PC-3 (cell line): ENCODE data around the gene DLGAP3. TPM values are rescaled to one million over a fixed set of nuclear protein-coding genes. Genes with fewer than 3 reads are reported as not detected.

Source experiments
- ATAC-seq: fragments of 200-7000 bp; cut with Tn5 transposase; 2 replicates; pipeline ENCODE4 v1.9.1; 2020; ENCODE audit warnings: mild to moderate bottlenecking, moderate library complexity
- BruUV-seq: library from RNA; stranded (reverse); fragments of 400-500 nt; replicated peaks from 2 replicates; lab custom pipeline; 2021; lab: Mats Ljungman, UMichigan
- CTCF ChIA-PET: fragments of 300-600 bp; sonication (Branson Sonifier 250); formaldehyde crosslinking; loops from one replicate; lab custom pipeline; 2022; ENCODE audit warnings: antibody characterized with exemption; lab: Charles Lee
- POLR2A ChIA-PET: fragments of 300-600 bp; sonication (Branson Sonifier 250); formaldehyde crosslinking; loops from one replicate; lab custom pipeline; 2022; ENCODE audit warnings: antibody characterized with exemption; ENCODE audit not compliant: unreplicated experiment; lab: Charles Lee
- DNase-seq: peaks from one replicate; pipeline ENCODE4 v3.0.0-alpha.2; 2015
- H2AFZ ChIP-seq: fragments of 300-600 bp; sonication (generic); 2 replicates; pipeline ENCODE4 v1.6.0; 2016; ENCODE audit warnings: antibody characterized with exemption, low read length
- H3F3A ChIP-seq: fragments of 300-600 bp; sonication (generic); one replicate; pipeline ENCODE4 v1.6.0; 2017; ENCODE audit warnings: antibody characterized with exemption, low read length, control low read depth, mild to moderate bottlenecking; ENCODE audit not compliant: unreplicated experiment
- H3K27ac ChIP-seq: fragments of 300-600 bp; sonication (generic); 2 replicates; pipeline ENCODE4 v1.5.1; 2016; ENCODE audit warnings: mild to moderate bottlenecking, low read length
- H3K27me3 ChIP-seq: fragments of 300-600 bp; sonication (generic); 2 replicates; pipeline ENCODE4 v1.6.1; 2016; ENCODE audit warnings: low read length, mixed read lengths
- H3K36me3 ChIP-seq: fragments of 300-600 bp; sonication (generic); 2 replicates; pipeline ENCODE4 v1.6.1; 2016; ENCODE audit warnings: low read depth, mixed run types, low read length, mixed read lengths
- H3K4me1 ChIP-seq: fragments of 300-600 bp; sonication (generic); 2 replicates; pipeline ENCODE4 v1.5.1; 2016; ENCODE audit warnings: low read length; ENCODE audit not compliant: insufficient read depth
- H3K4me2 ChIP-seq: fragments of 300-600 bp; sonication (generic); 2 replicates; pipeline ENCODE4 v1.6.0; 2016; ENCODE audit warnings: low read length
- H3K4me3 ChIP-seq: fragments of 300-600 bp; sonication (generic); 2 replicates; pipeline ENCODE4 v1.5.1; 2016; ENCODE audit warnings: mild to moderate bottlenecking, low read length, mixed read lengths
- H3K79me2 ChIP-seq: fragments of 300-600 bp; sonication (generic); 2 replicates; pipeline ENCODE4 v1.6.1; 2017; ENCODE audit warnings: low read length, mixed read lengths
- H3K9ac ChIP-seq: fragments of 300-600 bp; sonication (generic); 2 replicates; pipeline ENCODE4 v1.6.0; 2016; ENCODE audit warnings: mild to moderate bottlenecking, low read length
- H3K9me2 ChIP-seq: fragments of 300-600 bp; sonication (generic); replicated peaks from 2 replicates; pipeline ENCODE4 v1.6.1; 2016; ENCODE audit warnings: mixed run types, low read length, mixed read lengths
- H3K9me3 ChIP-seq: fragments of 300-600 bp; sonication (generic); 2 replicates; pipeline ENCODE4 v1.6.1; 2016; ENCODE audit warnings: low read length, mixed read lengths
- H4K20me1 ChIP-seq: fragments of 300-600 bp; sonication (generic); 2 replicates; pipeline ENCODE4 v1.6.1; 2016; ENCODE audit warnings: low read length, mixed read lengths
- EZH2 ChIP-seq: fragments of 300-600 bp; sonication (generic); IDR thresholded peaks from one replicate; pipeline ENCODE4 v1.6.1; 2017; ENCODE audit warnings: antibody characterized with exemption, mild to moderate bottlenecking, low read length; ENCODE audit not compliant: unreplicated experiment
- EZH2phosphoT487 ChIP-seq: fragments of 300-600 bp; sonication (generic); IDR thresholded peaks from 2 replicates; pipeline ENCODE4 v1.6.1; 2018; ENCODE audit warnings: mild to moderate bottlenecking, antibody characterized with exemption, low read length, borderline replicate concordance
- intact Hi-C: fragments of 100-400 bp; cut with micrococcal nuclease; formaldehyde crosslinking; loops from 2 replicates; pipeline ENCODE4 v1.9.0; 2023
- total RNA-seq: library from RNA; depleted of rRNA; stranded (reverse); fragments of >200 nt; gene quantifications from 2 replicates; pipeline ENCODE4 v1.2.3, GENCODE V29; 2014
- TF ChIP-seq, protein P1 (sequence below): fragments of 300-600 bp; sonication (generic); conservative IDR thresholded peaks from 2 replicates; pipeline ENCODE4 v1.5.1; 2017; ENCODE audit warnings: antibody characterized with exemption, low read depth, mild to moderate bottlenecking, low read length

The DLGAP3 gene
- total RNA-seq, 1 experiment from 2014 or later: not detected

DNA sequence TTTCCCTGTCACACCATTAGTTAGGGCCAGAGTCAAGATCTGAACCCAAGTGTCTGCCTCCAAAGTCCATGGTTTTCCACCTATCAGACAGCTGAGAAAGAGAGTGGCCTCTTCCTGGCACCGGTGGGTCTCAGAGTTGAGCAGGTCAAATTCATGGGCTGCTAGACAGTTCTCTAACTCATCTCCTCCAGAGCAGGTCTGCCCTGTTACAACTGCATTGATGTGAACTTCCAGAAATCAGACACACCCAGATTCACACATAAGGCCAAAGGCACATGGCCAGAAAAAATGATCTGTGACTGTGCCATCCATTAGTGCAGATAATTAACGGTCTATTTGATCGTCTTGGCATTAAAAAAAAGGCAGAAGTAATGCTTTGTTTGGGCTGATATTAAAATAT is 87.4 kb downstream of the DLGAP3 start:
- CTCF ChIA-PET: no interaction called here
- no peak overlapping the region for H3K9ac ChIP-seq
- H3K4me1 ChIP-seq: peaks cover 12% of the 10 kb centered on the region; the same call in 1 of the 2 replicates
- H3K9me2 ChIP-seq: no peaks in the 10 kb centered on the region
- no peaks in the 10 kb centered on the region for H3F3A ChIP-seq
- no peaks in the 10 kb centered on the region for H3K9me3 ChIP-seq
- H3K4me3 ChIP-seq: no peak overlapping the region
- TF ChIP-seq EZH2phosphoT487 (no peak), EZH2 (no peak)
- TF ChIP-seq, protein P1, sequence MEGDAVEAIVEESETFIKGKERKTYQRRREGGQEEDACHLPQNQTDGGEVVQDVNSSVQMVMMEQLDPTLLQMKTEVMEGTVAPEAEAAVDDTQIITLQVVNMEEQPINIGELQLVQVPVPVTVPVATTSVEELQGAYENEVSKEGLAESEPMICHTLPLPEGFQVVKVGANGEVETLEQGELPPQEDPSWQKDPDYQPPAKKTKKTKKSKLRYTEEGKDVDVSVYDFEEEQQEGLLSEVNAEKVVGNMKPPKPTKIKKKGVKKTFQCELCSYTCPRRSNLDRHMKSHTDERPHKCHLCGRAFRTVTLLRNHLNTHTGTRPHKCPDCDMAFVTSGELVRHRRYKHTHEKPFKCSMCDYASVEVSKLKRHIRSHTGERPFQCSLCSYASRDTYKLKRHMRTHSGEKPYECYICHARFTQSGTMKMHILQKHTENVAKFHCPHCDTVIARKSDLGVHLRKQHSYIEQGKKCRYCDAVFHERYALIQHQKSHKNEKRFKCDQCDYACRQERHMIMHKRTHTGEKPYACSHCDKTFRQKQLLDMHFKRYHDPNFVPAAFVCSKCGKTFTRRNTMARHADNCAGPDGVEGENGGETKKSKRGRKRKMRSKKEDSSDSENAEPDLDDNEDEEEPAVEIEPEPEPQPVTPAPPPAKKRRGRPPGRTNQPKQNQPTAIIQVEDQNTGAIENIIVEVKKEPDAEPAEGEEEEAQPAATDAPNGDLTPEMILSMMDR: no peak
- intact Hi-C loops: no loop called here
- no peaks in the 10 kb centered on the region for H4K20me1 ChIP-seq
- ATAC-seq (no peak), DNase-seq (no peak)
- POLR2A ChIA-PET: no interaction called here
- no peak overlapping the region for H3K4me2 ChIP-seq
- H3K27me3 ChIP-seq: no peaks in the 10 kb centered on the region
- no TSS peak for BruUV-seq
- no peak overlapping the region for H3K27ac ChIP-seq
- no peak overlapping the region for H2AFZ ChIP-seq
- no peaks in the 10 kb centered on the region for H3K36me3 ChIP-seq
- no peaks in the 10 kb centered on the region for H3K79me2 ChIP-seq

DNA sequence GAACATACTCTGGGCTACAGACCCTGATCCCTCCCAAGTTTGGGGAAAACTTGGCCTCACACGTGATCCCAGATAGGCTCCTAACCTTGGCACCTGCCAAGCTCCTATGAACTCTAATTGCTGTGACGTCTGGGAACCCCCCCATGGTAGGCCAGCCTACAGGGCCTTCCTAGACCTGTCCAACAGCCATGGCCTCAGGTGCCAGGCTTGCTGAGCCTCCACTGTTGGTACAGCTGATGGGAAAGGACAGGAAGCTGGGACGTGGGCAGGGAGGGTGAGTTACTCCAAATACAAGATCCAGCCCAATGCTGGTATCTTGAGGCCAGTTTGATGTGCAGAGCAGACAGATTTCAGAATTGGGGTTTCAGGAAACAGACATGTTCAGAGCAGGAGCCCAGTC is 89.0 kb downstream of the DLGAP3 start:
- ATAC-seq (no peak), DNase-seq (no peak)
- no peak overlapping the region for H2AFZ ChIP-seq
- no peaks in the 10 kb centered on the region for H3F3A ChIP-seq
- no peaks in the 10 kb centered on the region for H3K79me2 ChIP-seq
- intact Hi-C loops: no loop called here
- no peaks in the 10 kb centered on the region for H4K20me1 ChIP-seq
- no peak overlapping the region for H3K4me2 ChIP-seq
- H3K27me3 ChIP-seq: no peaks in the 10 kb centered on the region
- no TSS peak for BruUV-seq
- no peak overlapping the region for H3K9ac ChIP-seq
- POLR2A ChIA-PET: no interaction called here
- H3K36me3 ChIP-seq: no peaks in the 10 kb centered on the region
- no peaks in the 10 kb centered on the region for H3K9me3 ChIP-seq
- no peak overlapping the region for H3K27ac ChIP-seq
- CTCF ChIA-PET: no interaction called here
- no peaks in the 10 kb centered on the region for H3K9me2 ChIP-seq
- TF ChIP-seq EZH2phosphoT487: no peak
- TF ChIP-seq, protein P1: no peak
- TF ChIP-seq EZH2: no peak
- peaks cover 12% of the 10 kb centered on the region; the same call in 1 of the 2 replicates for H3K4me1 ChIP-seq
- no peak overlapping the region for H3K4me3 ChIP-seq

DNA sequence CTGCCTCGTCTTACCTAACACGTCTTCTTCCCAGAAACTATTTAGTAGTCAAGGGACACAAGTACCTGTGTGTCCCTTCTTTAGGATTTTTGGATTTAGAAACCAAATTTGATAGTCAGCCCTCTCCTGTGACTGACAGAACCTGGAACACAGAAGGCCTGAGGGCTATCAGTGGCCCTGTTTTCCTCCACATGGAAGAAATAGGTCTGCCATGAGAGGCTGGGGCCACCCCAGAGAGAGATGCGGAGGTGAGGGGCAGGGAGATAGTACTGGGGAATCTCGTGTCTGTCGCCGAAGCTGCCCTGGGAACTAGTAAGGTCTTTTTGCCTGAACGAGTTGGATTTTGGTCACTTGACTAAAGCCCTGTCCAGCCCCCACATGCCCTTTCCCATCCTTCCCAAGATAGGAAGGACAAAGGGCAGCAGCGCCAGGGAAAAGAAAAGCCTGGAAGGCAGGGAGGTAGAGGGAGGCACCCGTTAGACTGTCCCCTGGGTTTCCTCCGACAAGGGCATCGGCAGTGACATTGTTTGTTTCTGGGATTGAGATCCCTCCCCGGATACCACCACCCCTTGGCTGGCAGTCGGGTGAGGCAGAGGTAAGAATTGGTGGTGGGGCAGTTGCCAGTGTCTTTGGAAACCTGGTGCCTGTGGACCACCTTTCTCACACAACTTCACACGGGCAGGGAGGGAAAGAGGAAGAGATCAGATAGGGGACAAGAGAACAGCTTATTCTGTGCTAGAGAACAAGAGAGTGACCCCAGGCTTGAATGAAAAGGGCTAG is 89.7 kb downstream of the DLGAP3 start:
- no peak for TF ChIP-seq EZH2
- no peak for TF ChIP-seq EZH2phosphoT487
- TF ChIP-seq, protein P1: no peak
- Histone ChIP-seq H3K27me3 (no peaks in the 10 kb centered on the region), H3K27ac (no peak overlapping the region), H3K79me2 (no peaks in the 10 kb centered on the region), H2AFZ (no peak overlapping the region), H3K4me3 (no peak overlapping the region), H3K9me2 (no peaks in the 10 kb centered on the region), H3F3A (no peaks in the 10 kb centered on the region), H3K4me1 (peaks cover 11% of the 10 kb centered on the region; the same call in 1 of the 2 replicates), H3K9ac (no peak overlapping the region), H3K4me2 (no peak overlapping the region), H3K9me3 (no peaks in the 10 kb centered on the region), H4K20me1 (no peaks in the 10 kb centered on the region), H3K36me3 (no peaks in the 10 kb centered on the region)
- CTCF ChIA-PET: no interaction called here
- BruUV-seq: no TSS peak
- no peak for DNase-seq
- no peak for ATAC-seq
- intact Hi-C loops: no loop called here
- POLR2A ChIA-PET: no interaction called here
